Prostate gland (tissue), 2 donors: Measurements from ENCODE around the gene ADARB1. TPM values are rescaled to one million over a fixed set of nuclear protein-coding genes. Genes with fewer than 3 reads are reported as not detected.

Experiments
- DNase-seq: peaks from one replicate; pipeline ENCODE4 v3.0.0-alpha.2; 2019; ENCODE audit warnings: low spot score
- H3K27ac ChIP-seq, 2 donors: fragments of 200-600 bp; sonication (generic); 2 replicates each; pipeline ENCODE4 v1.5.1; 2017 to 2019
- H3K27me3 ChIP-seq: fragments of 200-600 bp; sonication (generic); replicated peaks from 2 replicates; pipeline ENCODE4 v1.5.1; 2019; ENCODE audit not compliant: insufficient read depth
- H3K36me3 ChIP-seq, 2 donors: fragments of 200-600 bp; sonication (generic); 1 replicate in 1 of 2; 2 replicates in 1 of 2; pipeline versions ENCODE4 v1.5.1 to v1.8.1; 2017 to 2019
- H3K4me1 ChIP-seq: fragments of 200-600 bp; sonication (generic); replicated peaks from 2 replicates; pipeline ENCODE4 v1.5.1; 2019
- H3K4me3 ChIP-seq, 2 donors: fragments of 200-600 bp; sonication (generic); 2 replicates each; pipeline ENCODE4 v1.5.1; 2017 to 2019
- H3K9me3 ChIP-seq: fragments of 200-600 bp; sonication (generic); 2 replicates; pipeline ENCODE4 v1.5.1; 2017
- CTCF ChIP-seq, 4 experiments: fragments of 200-600 bp in 2 of 4; fragments of 450-650 bp in 2 of 4; sonication (generic) in 2 of 4; IDR thresholded peaks; 1 replicate in 3 of 4; 2 replicates in 1 of 4; pipeline ENCODE4 v1.5.1; 2016 to 2019; ENCODE audit warnings: antibody characterized with exemption in 4 of 4, mild to moderate bottlenecking in 2 of 4, moderate library complexity in 2 of 4
- POLR2A ChIP-seq: fragments of 450-650 bp; IDR thresholded peaks from one replicate; pipeline ENCODE4 v1.6.1; 2016; ENCODE audit warnings: antibody characterized with exemption, mild to moderate bottlenecking
- POLR2AphosphoS5 ChIP-seq: sonication (generic); formaldehyde crosslinking; IDR thresholded peaks from one replicate; pipeline ENCODE4 v1.6.1; 2017; ENCODE audit warnings: antibody characterized with exemption
- WGBS: methylation state at CpG from one replicate; pipeline ENCODE4 v1.1.5; 2018; 5-methylcytosine and 5-hydroxymethylcytosine counted together
- intact Hi-C: fragments of 100-400 bp; cut with DNase I; formaldehyde crosslinking; loops from one replicate; pipeline ENCODE4 v1.14.2; 2022
- total RNA-seq, 2 donors: library from RNA; depleted of rRNA; stranded (reverse); fragments of >200 nt; gene quantifications; one replicate each; pipeline ENCODE4 v1.1.0, GENCODE V29; 2016

ADARB1 gene
- total RNA-seq, 2 donors from 2014 or later = 21.0 to 30.9 TPM

DNA sequence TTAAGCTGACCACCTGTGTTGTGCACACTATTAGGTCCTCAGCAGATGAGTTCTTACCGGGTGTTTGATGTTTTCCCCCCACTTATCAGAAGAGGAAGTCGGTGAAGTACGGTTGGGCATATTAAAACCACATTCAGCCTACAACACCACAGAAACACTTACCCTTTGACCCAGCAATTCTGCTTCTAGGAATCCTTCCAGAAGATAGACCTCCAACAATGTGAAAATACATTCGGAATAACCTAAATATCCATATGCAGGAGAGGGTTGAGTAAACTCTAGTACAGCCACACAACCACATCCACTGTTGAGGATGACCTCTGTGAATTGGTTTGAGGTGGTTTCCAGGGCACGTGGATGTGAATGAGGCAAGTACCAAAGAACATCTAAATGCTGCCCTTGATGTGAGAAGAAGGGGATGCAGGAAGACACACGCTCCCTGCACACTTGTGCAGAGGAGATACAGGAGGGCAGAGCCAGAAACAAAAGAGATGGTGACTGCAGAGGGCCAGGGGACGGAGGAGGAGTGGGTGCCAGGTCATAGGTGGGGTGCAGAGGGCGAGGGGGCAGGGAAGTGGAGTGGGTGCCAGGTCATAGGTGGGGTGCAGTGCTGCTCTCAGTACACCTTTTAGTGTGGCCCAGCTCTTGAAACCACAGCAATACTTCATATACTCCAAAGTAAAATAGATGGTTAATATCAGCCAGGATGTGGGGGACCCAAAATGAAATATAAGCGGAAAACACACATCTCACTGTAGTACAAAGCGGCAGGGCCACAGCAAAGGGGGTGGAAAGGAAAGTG, 12.8 kb downstream of the ADARB1 start:
- no peak overlapping the region for H3K27ac ChIP-seq
- intact Hi-C loops = no loop called here
- peaks cover 7% of the 10 kb centered on the region for H3K4me1 ChIP-seq
- TF ChIP-seq POLR2AphosphoS5 (no peak), POLR2A (no peak), CTCF (IDR thresholded peaks at IDR 0.05) (no peak)
- WGBS = 93% methylated on average over 10 of the region's 10 CpGs
- no peaks in the 10 kb centered on the region for H3K36me3 ChIP-seq
- no peak overlapping the region for H3K4me3 ChIP-seq
- no peaks in the 10 kb centered on the region for H3K27me3 ChIP-seq
- H3K9me3 ChIP-seq = no peaks in the 10 kb centered on the region
- no peak for DNase-seq

GRCh38 chr21:45088116-45088515, 13.7 kb downstream of the ADARB1 start:
- intact Hi-C loops = no loop called here
- Histone ChIP-seq H3K9me3 (no peaks in the 10 kb centered on the region), H3K4me3 (no peak overlapping the region), H3K27me3 (no peaks in the 10 kb centered on the region), H3K36me3 (no peaks in the 10 kb centered on the region), H3K4me1 (peaks cover 7% of the 10 kb centered on the region), H3K27ac (no peak overlapping the region)
- no peak for DNase-seq
- TF ChIP-seq POLR2A (no peak), CTCF (IDR thresholded peaks at IDR 0.05) (no peak), POLR2AphosphoS5 (no peak)
- WGBS = 94% methylated on average over 4 of the region's 4 CpGs

- Histone ChIP-seq H3K9me3 (no peaks in the 10 kb centered on the region), H3K4me3 (no peak overlapping the region), H3K27me3 (no peaks in the 10 kb centered on the region), H3K4me1 (peaks cover 7% of the 10 kb centered on the region), H3K27ac (no peak overlapping the region), H3K36me3 (no peaks in the 10 kb centered on the region)
- intact Hi-C loops = no loop called here
- no peak for TF ChIP-seq CTCF (IDR thresholded peaks at IDR 0.05)
- no peak for DNase-seq
- 90% methylated on average over 8 of the region's 8 CpGs for WGBS
These were observed 14.3 kb downstream of the ADARB1 start for GRCh38 chr21:45088729-45089128.

DNA sequence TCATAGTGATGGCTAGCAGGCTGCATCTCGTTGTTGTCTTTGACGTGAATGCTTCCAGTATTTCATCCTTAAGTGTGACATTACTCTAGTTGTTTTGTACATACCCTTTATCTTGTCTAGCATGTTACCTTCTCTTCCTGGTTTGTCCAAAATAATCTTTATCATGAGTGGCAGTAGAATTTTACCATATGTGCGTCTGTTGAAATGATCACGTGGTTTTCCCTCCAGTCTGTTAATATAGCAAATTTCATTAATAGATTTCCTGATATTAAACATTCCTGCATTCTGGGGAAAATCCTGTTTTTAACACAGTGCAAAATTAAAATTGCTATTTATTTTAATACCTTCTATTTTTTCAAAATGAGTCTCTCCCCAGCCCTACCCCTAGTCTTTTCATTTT, 15.6 kb downstream of the ADARB1 start:
- TF ChIP-seq CTCF (IDR thresholded peaks at IDR 0.05) = no peak
- Histone ChIP-seq H3K27ac (no peak overlapping the region), H3K27me3 (no peaks in the 10 kb centered on the region), H3K9me3 (no peaks in the 10 kb centered on the region), H3K4me3 (no peak overlapping the region), H3K36me3 (no peaks in the 10 kb centered on the region), H3K4me1 (peaks cover under 1% of the 10 kb centered on the region)
- DNase-seq = no peak
- intact Hi-C loops = no loop called here
- 78% methylated on average over 4 of the region's 4 CpGs for WGBS

DNA sequence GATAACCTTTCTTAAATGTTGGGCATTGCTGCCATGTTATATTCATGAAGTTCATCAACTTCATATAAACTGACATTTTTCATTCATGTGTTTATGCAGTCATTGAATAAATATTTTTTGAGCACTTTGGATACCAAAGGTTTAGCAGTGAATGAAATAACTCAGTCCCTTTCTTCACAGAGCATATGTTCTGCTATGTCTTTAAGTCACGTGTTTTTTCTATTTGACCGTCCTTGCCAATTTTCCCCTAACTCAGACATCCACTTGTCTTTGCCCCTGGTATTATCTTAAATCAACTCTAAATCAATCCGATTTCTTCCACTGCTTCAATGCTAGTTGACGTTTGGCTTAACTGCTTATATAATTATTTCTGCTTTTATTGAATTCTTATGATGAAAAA, 16.6 kb downstream of the ADARB1 start:
- H3K27ac ChIP-seq = no peak overlapping the region
- H3K27me3 ChIP-seq = no peaks in the 10 kb centered on the region
- no peak for TF ChIP-seq CTCF (IDR thresholded peaks at IDR 0.05)
- no peak for TF ChIP-seq POLR2AphosphoS5
- TF ChIP-seq POLR2A = no peak
- no peaks in the 10 kb centered on the region for H3K36me3 ChIP-seq
- intact Hi-C loops = no loop called here
- no peak overlapping the region for H3K4me3 ChIP-seq
- 87% methylated on average over 4 of the region's 4 CpGs for WGBS
- DNase-seq = no peak
- no peaks in the 10 kb centered on the region for H3K9me3 ChIP-seq
- H3K4me1 ChIP-seq = no peaks in the 10 kb centered on the region
